ENCODE data around the gene ABR.
A peak's percentile ranks its signal among the peaks of the same experiment; 100 is the strongest.
"Not testable (repeated sequence)": the region's sequence is repeated elsewhere in the genome, so short reads cannot be mapped to it uniquely, and the experiment has no call there.

Gene ABR

GRCh38 chr17:1008008-1008761 lies 171.6 kb downstream of the ABR start:
- DNase-seq (ENCODE audit: low read depth, low spot score) = no peak

- no peak for DNase-seq (ENCODE audit: low read depth, low spot score)
Measured at GRCh38 chr17:1007310-1008007, 172.3 kb downstream of the ABR start.

GRCh38 chr17:1006054-1006453 lies 173.7 kb downstream of the ABR start:
- no peak for DNase-seq (ENCODE audit: low read depth, low spot score)

GRCh38 chr17:1005361-1005946 lies 174.3 kb downstream of the ABR start:
- no peak for DNase-seq (ENCODE audit: low read depth, low spot score)

- no peak for DNase-seq (ENCODE audit: low read depth, low spot score)
Measured at GRCh38 chr17:1004769-1005295, 174.9 kb downstream of the ABR start.

GRCh38 chr17:1003972-1004768 lies 175.6 kb downstream of the ABR start:
- no peak for DNase-seq (ENCODE audit: low read depth, low spot score)

- no peak for DNase-seq (ENCODE audit: low read depth, low spot score)
Measured at GRCh38 chr17:1003633-1003971, 176.2 kb downstream of the ABR start.

- peak; percentile 77 for DNase-seq (ENCODE audit: low read depth, low spot score)
Measured at GRCh38 chr17:1002771-1003555, 176.8 kb downstream of the ABR start.

- DNase-seq (ENCODE audit: low read depth, low spot score) = no peak
Measured at GRCh38 chr17:1002412-1002753, 177.4 kb downstream of the ABR start.

- DNase-seq (ENCODE audit: low read depth, low spot score) = peak; percentile 77
Measured at GRCh38 chr17:1001640-1002411, 178.0 kb downstream of the ABR start.

- no peak for DNase-seq (ENCODE audit: low read depth, low spot score)
Measured at GRCh38 chr17:1000597-1001461, 179.0 kb downstream of the ABR start.

GRCh38 chr17:998111-998510 lies 181.7 kb downstream of the ABR start:
- no peak for DNase-seq (ENCODE audit: low read depth, low spot score)

- DNase-seq (ENCODE audit: low read depth, low spot score) = peak; percentile 91
Measured at GRCh38 chr17:996554-997344, 183.0 kb downstream of the ABR start, which contains the start of gene TIMM22. Gene TIMM22, plus strand, starts transcription at chr17:997129. Its CDS starts 14 bp downstream, at chr17:997143.

- DNase-seq (ENCODE audit: low read depth, low spot score) = not testable (repeated sequence)
Measured at GRCh38 chr17:995324-995723, 184.5 kb downstream of the ABR start.

- no peak for DNase-seq (ENCODE audit: low read depth, low spot score)
Measured at GRCh38 chr17:992933-993332, 186.8 kb downstream of the ABR start.

GRCh38 chr17:988561-988960 lies 191.2 kb downstream of the ABR start:
- DNase-seq (ENCODE audit: low read depth, low spot score) = no peak

GRCh38 chr17:987931-988330 lies 191.8 kb downstream of the ABR start:
- DNase-seq (ENCODE audit: low read depth, low spot score) = no peak

- DNase-seq (ENCODE audit: low read depth, low spot score) = no peak
Measured at GRCh38 chr17:986322-986929, 193.4 kb downstream of the ABR start.
